Stimulated activated CD4-positive, alpha-beta T cell treated with anti-CD3 and anti-CD28 coated beads, TNF-alpha, amount 100 ng/mL, for 24 hours (primary cell): Measurements from ENCODE around the gene FOXA2.
A peak's percentile ranks its signal among the peaks of the same experiment; 100 is the strongest.
"Not testable (repeated sequence)": the region's sequence is repeated elsewhere in the genome, so short reads cannot be mapped to it uniquely, and the experiment has no call there.

Experiments
- DNase-seq, 3 experiments: peaks; one replicate each; pipeline ENCODE4 v3.0.0-alpha.2; 2020; ENCODE audit warnings: low read depth in 3 of 3

Gene FOXA2

DNA sequence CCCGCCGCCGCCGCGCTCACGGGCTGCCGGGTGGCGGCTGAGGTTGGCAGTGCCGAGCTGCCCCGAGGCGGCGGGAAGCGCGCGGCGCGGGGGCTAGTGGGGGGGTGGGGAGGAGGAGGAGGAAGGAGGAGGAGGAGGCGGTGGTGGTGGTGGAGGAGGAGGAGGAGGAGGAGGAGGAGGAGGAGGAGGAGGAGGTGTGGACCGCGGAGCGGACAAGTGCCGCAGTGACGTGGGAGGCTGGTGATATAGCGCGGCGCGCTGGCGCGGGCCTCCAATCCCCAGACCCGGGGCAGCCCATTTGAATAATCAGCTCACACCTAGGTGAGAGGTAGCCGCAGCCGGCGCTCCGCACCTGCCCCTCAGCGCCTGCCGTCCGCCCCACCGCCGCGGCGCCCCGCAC is at the start of gene FOXA2:
Gene FOXA2, minus strand, starts transcription at position 51 of the 400 bp plus-strand sequence. CDS start 294 bp downstream, outside the sequence.
- no peak for DNase-seq

DNA sequence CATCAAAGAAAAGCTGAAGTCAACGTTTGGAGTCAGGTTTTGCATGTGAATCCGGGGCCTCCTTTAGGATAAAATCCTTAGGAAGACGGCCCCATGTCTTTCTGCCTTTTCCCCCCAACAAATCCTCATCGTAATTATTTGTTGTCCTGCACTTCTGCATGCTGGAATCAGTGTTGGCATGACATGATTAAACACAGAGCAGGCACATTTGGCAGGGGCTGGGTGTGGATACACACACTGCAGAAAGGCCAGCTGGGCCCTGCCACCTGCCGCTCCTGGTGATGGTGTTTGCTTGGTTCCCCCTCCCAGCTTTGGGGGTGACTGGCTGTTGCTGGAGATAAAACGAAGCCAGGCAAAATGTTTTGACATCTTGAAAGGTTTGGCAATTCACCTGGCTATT is 46.3 kb upstream of the FOXA2 start:
- no peak for DNase-seq

DNA sequence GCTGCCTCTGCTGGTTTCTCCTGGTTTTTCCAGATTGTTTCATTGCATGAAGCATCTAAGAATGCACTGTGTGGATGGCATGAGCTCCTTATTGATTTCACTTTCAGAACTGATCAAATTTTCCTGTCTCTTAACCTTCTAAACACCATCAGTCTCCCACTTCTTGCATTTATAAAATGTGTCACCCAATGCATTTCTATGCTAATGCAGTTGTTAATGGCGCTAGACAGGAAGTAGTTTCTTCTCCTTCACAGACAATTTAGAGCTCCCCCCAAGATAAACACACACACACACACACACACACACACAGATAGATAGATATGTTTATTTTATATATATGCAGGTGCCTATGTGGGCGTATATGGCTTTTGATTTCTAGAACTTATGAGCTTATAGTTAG is 45.6 kb upstream of the FOXA2 start:
- DNase-seq = no peak

DNA sequence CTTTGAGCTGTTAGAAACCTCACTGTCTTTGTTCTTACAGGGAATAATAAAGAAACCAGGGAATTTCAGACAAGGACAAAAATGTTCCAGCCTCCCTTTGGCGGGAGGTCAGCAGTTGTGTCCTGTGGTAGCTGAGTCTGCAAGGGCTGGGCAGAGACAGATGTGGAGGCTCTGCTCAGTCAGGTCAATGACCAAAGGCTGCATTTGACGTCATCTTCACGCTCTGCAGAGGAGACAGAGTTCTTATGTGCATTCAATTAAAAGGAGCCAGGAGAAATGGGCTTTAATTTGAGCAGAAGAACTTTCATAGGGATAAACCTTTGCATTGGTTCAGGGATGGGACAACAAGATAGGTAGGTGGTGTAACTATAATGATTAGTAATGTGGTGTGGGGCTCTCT is 45.1 kb upstream of the FOXA2 start:
- DNase-seq = no peak

DNA sequence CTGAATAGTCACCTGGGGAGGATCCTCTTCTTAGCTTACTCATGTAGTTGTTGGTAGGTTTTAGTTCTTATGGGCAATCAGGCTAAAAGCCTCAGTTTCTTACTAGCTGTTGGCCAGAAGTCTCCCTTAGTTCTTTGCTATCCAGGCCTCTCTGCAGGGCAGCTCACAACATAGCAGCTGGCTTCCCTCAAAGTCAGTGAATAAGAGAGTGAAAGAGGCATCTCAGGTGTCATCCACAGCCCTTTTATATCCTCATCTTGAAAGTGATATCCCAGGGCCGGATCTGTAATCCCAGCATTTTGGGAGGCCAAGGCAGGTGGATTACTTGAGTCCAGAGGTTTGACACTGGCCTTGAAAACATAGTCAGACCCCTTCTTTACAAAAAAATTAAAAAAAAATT is 42.1 kb upstream of the FOXA2 start:
- no peak for DNase-seq

DNA sequence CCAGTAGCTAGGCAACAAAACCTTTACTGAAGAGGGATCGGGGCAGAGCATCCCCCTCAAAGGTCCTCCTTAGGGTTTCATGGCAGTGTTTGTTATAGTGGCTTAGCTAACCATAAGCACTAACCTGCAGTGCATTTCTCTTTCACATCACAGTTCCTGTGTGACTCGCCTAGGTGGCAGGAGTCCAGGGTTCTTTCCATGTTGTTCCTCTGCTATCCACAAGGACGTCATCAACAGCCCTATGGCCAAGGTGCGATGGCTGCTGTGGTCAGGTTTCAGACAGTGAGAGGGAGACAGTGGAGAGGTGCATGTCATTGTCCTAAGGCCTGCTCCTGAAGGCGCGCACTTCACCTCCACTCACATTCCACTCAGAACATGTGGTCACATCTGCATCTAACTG is 38.8 kb upstream of the FOXA2 start:
- DNase-seq = no peak

DNA sequence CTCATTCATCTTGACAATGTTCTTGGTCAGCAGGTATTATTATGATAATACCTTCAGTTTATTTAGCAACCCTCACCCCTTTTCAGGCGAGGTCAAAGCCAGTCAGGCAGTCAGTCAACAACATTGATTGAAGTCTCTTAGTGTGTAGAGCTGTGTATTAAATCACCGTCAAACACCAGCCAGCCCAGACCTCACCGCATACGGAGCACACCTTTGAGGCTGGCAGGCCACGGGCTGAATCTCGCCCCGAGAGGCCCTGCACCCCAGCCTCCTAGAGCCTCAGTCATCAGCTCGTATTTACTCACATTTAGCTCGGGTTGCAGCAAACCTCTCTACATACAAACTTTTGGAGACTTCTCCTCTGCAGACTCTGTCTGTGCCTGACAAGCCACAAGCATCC is 36.0 kb upstream of the FOXA2 start:
- no peak for DNase-seq

DNA sequence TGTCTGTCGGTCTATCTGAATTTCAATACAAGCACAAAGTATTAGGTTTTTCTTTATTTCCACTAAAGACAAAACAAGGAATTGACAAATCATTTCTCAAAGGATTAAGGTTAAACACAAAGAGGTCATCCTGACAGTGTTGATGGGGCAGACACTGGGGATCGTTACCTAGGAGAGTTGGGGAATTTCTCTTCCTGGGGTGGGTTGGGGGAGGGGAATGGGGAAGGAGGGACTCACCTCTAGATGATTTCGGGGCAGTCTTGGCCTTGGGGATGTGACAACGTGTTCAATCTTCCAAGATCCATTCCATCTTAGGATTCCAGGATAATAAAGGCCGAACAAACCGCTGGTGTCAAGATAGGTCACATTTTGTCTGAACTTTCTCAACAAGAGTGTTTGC is 35.4 kb upstream of the FOXA2 start:
- no peak for DNase-seq

DNA sequence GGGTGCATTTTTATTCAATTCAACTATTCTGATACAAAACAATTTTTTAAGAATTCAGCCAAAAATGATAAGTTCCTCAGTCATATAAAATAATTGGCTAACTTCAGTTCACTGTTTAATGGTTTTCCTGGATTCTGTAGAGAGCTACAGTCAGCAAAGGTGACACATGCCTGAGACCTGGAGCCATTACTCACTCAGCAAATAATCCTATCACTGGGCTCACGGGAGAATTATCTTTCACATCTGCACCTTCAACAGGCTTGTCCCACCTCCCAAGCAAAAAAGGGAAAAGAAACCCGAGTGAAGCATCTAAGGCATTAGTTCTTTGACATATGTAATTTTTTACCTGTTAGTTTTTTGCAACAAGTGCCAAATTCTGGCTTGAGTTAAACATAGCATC is 34.9 kb upstream of the FOXA2 start:
- DNase-seq = no peak

DNA sequence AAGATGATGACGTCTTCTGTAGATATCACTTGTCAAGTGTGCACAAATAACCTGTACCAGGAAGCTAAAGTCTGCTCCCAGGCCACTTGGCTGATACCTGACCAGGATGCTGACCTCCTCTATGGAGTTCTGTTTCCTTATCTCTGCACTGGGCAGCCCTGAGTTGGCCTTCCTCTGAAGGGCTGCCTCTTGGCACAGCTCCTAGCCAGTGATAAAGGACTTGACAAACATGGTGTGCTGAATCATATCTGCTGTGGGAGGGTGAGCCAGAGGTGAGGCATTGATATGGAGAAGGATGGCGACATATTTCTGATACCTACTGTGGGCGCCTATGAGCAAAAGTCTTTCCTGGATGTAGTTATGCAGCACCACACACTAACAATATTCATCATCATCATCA is 32.8 kb upstream of the FOXA2 start:
- DNase-seq = no peak

DNA sequence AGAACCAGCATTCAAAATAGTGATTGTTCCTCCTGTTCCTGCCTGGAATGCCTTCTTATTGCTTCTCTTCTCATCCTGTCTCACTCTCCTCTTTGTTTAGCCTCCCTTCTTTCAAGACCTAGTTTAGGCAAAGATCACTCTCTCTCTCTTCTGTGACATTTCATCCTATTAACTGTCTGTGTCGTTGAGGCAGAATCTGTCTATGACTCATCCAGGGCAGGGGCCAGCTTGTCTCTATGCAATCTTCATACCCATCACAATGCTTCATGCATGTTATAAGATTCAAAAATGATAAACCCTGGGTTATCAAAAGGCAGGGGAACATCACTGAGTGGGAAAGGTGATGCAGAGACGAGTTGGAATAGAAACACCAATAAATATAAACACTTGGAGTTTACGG is 32.2 kb upstream of the FOXA2 start:
- no peak for DNase-seq

DNA sequence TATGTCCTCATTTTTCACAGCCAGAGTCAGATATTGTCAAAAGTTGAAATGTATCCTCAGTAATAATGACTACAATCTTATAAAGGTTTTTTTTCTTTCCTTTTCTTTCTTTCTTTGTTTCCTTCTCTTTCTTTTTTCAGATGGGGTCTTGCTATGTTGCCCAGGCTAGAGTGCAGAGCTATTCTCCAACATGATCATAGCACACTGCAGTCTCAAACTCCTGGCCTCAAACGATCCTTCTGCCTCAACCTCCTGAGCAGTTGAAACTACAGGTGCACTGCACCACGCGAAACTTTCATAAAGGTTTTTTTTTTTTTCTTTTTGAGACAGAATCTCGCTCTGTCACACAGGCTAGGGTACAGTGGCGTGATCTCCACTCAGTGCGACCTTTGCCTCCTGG is 31.1 kb upstream of the FOXA2 start:
- no peak for DNase-seq

DNA sequence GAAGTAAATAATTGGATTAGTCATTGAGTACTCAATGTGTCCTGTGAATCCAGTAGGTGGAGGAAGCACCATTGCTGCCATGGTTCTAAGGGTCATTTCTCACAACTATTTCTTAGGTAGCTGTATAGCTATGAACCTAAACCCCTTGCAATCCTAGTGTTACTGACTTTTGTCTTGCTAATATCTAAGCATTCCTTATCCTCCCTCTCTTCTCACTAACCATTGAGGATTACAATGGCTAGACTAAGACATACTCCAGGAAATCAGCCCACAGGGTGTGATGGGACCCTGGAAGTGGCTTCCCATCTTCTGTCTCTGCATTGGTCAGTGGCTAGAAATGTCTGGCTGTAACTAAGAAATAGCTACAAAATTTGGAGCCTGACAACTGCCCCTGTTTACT is 27.3 kb upstream of the FOXA2 start:
- DNase-seq = no peak

DNA sequence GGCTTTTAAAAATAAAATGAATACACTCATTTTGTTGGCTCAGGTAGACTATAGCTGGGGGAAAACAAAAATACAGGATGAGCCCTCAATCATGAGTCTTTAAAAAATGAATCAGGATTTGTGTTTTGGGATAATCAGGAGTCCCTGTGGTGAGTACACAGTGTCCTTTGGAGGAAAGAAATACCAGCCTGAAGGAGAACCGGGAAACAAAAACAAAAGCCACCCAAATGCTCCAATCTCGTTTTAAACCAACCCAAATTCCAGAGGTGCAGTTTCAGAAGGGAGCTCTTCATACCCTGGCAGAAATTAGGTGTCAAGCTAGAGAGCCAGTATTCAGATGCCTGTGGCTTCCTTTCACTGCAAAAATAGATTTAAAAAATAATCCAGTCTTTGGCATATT is 23.3 kb upstream of the FOXA2 start:
- DNase-seq = no peak

DNA sequence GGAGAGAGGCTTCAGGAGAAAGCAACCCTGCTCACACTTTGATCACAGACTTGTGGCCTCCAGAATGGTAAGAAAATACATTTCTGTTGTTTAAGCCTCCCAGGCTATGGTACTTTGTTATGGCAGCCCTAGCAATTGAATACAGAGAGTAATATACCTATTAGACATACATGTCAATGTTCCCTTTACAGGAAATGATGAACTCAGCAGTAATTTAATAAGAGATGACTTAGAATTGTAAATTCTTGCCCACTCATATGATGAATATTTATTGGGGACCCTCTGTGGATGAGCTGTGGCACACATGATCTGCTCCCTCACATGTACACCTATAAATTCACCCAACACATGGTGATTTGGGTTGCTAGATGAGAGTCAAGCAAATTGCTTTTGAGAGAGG is 20.4 kb upstream of the FOXA2 start:
- DNase-seq = no peak

DNA sequence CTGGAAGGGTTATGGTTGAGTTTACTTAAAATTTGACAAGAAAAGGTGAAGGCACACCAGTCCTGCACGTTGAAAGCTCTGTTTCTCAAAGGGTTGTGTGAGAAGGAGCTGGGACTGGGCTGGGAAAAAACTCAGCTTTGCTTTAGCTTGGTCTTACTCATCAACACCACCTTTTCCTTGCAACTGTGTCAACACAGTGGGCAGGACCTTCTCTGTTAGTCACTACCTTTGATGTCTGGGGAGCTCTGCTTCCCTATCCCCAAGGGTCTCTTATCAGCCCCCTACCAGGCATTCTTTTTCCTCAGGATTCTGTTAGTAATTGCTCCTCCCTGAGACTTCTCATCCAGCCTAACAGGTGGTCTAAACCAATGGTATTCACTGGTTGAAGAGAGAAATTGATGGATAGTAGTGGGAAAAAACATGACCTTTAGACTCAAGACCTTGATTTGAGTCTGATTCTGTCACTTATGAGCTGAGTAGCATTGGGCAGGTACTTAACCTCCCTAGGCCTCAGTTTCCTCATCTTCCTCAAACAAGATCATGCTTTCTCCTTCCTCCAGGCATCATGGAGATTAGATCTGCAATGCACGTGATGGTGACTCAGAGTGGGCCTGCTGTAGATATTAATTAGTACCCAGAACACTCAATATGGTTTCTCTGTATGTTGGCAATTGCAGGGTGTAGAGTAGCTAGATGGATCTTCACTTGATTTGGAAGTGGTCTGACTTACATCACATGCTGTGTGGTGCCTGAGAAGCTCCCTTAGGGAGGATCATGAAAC is 17.2 kb upstream of the FOXA2 start:
- no peak for DNase-seq

DNA sequence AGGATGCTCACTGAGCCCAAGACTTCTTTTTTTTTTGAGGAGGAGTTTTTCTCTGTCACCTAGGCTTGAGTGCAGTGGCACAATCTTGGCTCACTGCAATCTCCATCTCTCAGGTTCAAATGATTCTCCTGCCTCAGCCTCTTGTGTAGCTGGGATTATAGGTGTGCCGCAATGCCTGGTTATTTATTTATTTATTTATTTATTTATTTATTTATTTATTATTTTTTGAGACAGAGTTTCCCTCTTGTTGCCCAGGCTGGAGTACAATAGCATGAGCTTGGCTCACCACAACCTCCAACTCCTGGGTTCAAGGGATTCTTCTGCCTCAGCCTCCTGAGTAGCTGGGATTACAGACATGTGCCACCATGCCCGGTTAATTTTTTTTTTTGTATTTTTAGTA is 14.9 kb upstream of the FOXA2 start:
- DNase-seq = not testable (repeated sequence)

DNA sequence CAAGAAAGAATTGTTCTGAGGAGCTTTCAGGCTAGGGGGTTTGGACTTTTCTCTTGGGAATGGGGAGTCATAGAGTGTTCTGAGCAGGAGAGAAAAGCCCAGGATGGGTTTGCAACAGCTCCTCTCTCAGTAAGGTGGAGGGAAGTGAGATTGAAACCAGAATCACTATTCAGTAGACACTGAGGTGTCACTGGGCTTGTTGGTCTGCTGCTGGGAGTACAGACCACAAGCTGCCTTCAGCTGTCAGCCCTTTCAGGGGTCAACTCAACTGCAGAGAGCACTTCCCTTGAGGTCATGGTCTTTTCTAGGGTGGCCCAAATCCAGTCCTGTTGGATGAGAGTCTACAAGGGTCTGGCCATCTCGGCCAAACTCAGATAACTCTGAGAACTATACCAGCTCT is 12.9 kb upstream of the FOXA2 start:
- DNase-seq = no peak

DNA sequence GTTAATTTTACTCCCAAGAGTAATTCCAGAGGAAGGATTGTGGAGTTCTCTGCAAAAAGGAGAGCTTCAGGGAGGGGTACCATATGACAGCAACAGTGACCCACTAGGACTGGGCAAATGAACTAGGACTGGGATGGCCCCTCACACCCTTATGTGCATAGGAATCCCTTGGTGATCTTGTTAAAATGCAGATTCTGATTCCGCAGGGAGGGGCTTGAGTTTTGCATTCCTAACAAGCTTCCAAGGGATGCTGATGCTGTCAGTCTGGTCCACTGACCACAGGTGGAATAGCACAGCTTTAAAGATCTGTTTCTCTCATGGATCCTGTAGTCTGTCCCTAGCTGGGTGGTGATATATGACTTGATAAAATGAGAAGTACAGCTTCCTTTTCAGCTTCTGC is 6.3 kb upstream of the FOXA2 start:
- DNase-seq = no peak

DNA sequence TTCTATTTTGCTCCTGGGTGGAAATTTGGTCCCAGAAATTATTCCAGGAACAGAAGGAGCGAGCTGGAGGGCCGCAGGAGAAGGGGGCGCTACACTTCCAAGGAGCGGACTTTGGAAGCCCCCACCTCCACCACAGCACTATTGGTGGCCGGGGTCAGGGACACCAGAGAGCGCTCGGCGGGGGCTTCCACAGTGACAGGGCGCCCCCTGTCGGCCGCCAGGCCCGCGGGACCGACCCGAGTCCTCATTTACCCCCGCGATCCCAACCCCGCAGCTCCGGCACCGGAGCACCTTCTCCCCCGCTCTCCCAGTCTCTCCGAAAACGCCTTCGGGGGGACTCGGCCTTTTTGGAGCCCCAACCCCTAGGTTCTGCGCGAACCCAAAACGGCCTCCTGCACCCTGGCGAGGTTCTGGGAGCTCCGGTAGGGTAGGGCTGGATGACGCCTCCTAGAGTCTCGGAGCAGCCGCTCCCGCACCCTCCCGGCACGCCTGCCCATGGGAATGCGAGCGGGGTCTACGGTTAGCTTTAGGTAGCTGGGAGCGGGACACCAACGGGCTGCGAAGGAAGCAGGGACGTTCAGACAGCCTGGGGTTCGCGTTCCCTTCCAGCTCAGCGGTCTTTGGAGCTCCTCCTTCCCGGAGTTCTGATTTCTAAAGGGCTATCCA is 2.4 kb upstream of the FOXA2 start:
- DNase-seq = peak in 1 of 3 experiments; percentile 19

DNA sequence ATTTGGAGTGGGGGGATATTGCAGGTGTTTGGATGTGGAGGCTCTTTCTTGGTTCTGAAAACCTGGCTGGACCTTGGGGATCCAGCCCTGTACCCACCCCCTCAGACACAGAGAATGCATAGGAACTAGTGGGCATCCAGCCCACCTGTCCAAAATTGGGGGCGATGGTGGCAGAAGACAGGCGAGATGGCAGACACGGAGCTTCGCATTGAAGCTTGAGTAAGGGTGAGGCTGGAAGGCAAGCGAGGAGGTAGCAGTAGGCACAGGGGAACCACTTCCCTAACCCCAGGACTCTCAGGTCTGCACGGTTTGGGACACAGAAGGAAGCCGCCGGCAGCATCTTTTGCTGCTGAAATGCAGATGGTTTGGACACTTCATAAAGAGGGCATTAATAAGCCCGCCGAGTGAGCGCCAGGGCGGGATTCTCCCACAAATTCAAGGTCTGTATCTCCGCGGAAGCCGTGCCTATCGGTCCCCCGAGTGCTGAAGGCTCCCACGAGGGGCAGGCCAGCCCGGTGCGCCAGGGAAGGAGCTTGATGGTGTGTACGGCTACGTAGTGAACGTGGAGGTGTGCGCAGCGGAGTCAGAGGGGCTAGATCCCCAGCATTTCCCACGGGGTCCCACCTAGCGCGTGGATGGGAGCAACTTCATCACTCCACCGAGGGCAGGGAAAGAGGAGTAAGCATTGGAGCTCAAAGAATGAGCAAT is 1.6 kb upstream of the FOXA2 start:
- no peak for DNase-seq

DNA sequence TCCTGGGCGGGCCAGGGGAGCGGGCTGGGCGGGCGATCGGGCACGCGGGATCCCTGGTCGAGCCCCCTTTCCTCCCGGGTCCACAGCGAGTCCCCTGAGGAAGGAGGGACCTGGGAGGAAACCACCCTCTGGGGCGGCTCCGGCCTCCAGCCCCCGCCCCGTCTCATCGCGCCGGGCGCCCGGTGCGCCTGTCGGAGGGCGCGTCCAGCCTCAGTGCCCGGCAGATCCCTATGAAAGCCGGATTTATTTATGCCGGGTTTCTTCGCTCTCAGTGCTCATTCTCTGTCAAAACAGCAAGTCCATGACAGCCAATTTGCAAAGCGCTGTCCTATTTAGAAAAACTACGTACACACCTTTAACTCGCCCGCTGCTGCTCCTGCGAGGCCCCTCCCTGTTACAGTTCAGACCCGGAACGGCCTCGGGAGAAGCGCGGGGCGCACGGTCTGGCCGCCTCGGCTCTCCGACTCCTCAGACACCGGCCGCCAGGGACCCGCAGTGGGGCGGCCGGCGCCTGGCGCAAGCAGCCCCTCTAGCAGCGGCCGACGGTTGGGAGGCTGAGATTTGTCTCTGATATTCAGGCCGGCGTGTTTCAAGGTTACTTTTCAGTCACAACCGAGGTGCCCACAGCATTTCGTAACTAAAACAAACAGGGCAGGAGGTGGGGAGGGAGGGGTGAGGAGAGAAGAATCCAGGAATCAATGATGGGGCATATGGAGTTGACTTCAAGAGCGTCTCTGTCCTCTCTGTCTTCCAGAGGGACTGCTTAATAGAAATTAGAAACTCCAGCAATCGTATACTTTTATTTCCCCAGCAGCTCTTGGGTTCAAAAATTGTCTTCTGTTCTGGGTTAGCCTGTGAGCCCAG is 782 bp upstream of the FOXA2 start:
- DNase-seq = no peak
